ENCODE data around the gene CSNK2B. TPM values are rescaled to one million over a fixed set of nuclear protein-coding genes. Genes with fewer than 3 reads are reported as not detected.

The CSNK2B gene
- total RNA-seq, 2 experiments from 2014 or later = 230 to 245 TPM

- peaks cover 21% of the 10 kb centered on the region for H3K79me2 ChIP-seq (ENCODE audit: insufficient read depth, low read depth, low read length)
- H3K9me2 ChIP-seq (ENCODE audit: insufficient read depth, low read length) = no peaks in the 10 kb centered on the region
- H3K4me3 ChIP-seq (ENCODE audit: low read depth, low read length, poor library complexity, severe bottlenecking) = no peak overlapping the region
- no peak overlapping the region for H3K4me2 ChIP-seq (ENCODE audit: low read length)
- ChIA-PET CTCF (ENCODE audit: unreplicated experiment) (no interaction called here), POLR2A (no interaction called here)
- H3K27ac ChIP-seq (ENCODE audit: low read depth, low read length, poor library complexity, severe bottlenecking) = no peak overlapping the region
- BruUV-seq (replicated peaks) = no TSS peak
- TF ChIP-seq CTCF (conservative IDR thresholded peaks at IDR 0.05; ENCODE audit: low read length) (no peak), EZH2phosphoT487 (IDR thresholded peaks at IDR 0.05; ENCODE audit: borderline replicate concordance, low read depth, low read length) (no peak)
- no peak overlapping the region for H2AFZ ChIP-seq (ENCODE audit: low read length)
- peaks cover 6% of the 10 kb centered on the region; the same call in 1 of the 2 replicates for H4K20me1 ChIP-seq (ENCODE audit: insufficient read depth, low read length)
- H3K4me1 ChIP-seq (ENCODE audit: insufficient read depth, low read length, poor library complexity, severe bottlenecking) = no peaks in the 10 kb centered on the region
- H3K9me3 ChIP-seq (ENCODE audit: low read length) = no peaks in the 10 kb centered on the region
- DNase-seq (ENCODE audit: low spot score) = no peak
- intact Hi-C loops (cut with micrococcal nuclease; ENCODE audit: unreplicated experiment) = no loop called here
- peaks cover 100% of the 10 kb centered on the region for H3K36me3 ChIP-seq (ENCODE audit: insufficient read depth, low read length)
Measured at GRCh38 chr6:31629014-31629413, 36.9 kb upstream of the CSNK2B start.

- no peak overlapping the region for H3K4me3 ChIP-seq (ENCODE audit: low read depth, low read length, poor library complexity, severe bottlenecking)
- no peak overlapping the region for H2AFZ ChIP-seq (ENCODE audit: low read length)
- ChIA-PET CTCF (ENCODE audit: unreplicated experiment) (no interaction called here), POLR2A (interaction anchor here (0.8 kb wide), 1 partner anchor 22 kb away, joined by 3 read pairs; the partner anchor contains the start of gene BAG6)
- intact Hi-C loops (cut with micrococcal nuclease; ENCODE audit: unreplicated experiment) = no loop called here
- H3K9me2 ChIP-seq (ENCODE audit: insufficient read depth, low read length) = no peaks in the 10 kb centered on the region
- peaks cover 14% of the 10 kb centered on the region; the same call in 1 of the 2 replicates for H3K79me2 ChIP-seq (ENCODE audit: insufficient read depth, low read depth, low read length)
- no peak overlapping the region for H3K27ac ChIP-seq (ENCODE audit: low read depth, low read length, poor library complexity, severe bottlenecking)
- no peak for DNase-seq (ENCODE audit: low spot score)
- no peak overlapping the region for H3K4me2 ChIP-seq (ENCODE audit: low read length)
- H3K9me3 ChIP-seq (ENCODE audit: low read length) = no peaks in the 10 kb centered on the region
- no TSS peak for BruUV-seq (replicated peaks)
- H3K4me1 ChIP-seq (ENCODE audit: insufficient read depth, low read length, poor library complexity, severe bottlenecking) = no peaks in the 10 kb centered on the region
- TF ChIP-seq CTCF (conservative IDR thresholded peaks at IDR 0.05; ENCODE audit: low read length) (no peak), EZH2phosphoT487 (IDR thresholded peaks at IDR 0.05; ENCODE audit: borderline replicate concordance, low read depth, low read length) (no peak)
- no peaks in the 10 kb centered on the region; the same call in 1 of the 2 replicates for H4K20me1 ChIP-seq (ENCODE audit: insufficient read depth, low read length)
- peaks cover 100% of the 10 kb centered on the region for H3K36me3 ChIP-seq (ENCODE audit: insufficient read depth, low read length)
Measured at GRCh38 chr6:31630177-31630934, 35.5 kb upstream of the CSNK2B start.

DNA sequence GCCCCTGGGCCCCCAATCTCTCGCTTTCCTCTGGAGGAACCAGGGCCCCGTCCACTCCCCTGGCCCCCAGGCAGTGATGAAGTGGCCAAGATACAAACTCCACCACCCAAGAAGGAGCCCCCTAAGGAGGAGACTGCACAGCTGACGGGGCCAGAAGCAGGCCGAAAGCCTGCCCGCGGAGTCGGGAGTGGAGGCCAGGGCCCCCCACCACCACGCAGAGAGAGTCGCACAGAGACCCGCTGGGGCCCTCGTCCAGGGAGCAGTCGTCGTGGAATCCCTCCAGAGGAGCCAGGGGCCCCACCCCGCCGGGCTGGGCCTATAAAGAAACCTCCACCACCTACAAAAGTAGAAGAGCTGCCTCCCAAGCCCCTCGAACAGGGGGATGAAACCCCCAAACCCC, 34.7 kb upstream of the CSNK2B start:
- intact Hi-C loops (cut with micrococcal nuclease; ENCODE audit: unreplicated experiment) = no loop called here
- H3K27ac ChIP-seq (ENCODE audit: low read depth, low read length, poor library complexity, severe bottlenecking) = no peak overlapping the region
- no peak overlapping the region for H3K4me2 ChIP-seq (ENCODE audit: low read length)
- no peaks in the 10 kb centered on the region for H3K4me1 ChIP-seq (ENCODE audit: insufficient read depth, low read length, poor library complexity, severe bottlenecking)
- no peak for DNase-seq (ENCODE audit: low spot score)
- no peaks in the 10 kb centered on the region for H3K9me2 ChIP-seq (ENCODE audit: insufficient read depth, low read length)
- no peak overlapping the region for H3K4me3 ChIP-seq (ENCODE audit: low read depth, low read length, poor library complexity, severe bottlenecking)
- H3K79me2 ChIP-seq (ENCODE audit: insufficient read depth, low read depth, low read length) = peaks cover 5% of the 10 kb centered on the region; the same call in 1 of the 2 replicates
- ChIA-PET POLR2A (no interaction called here), CTCF (ENCODE audit: unreplicated experiment) (no interaction called here)
- TF ChIP-seq CTCF (conservative IDR thresholded peaks at IDR 0.05; ENCODE audit: low read length) (no peak), EZH2phosphoT487 (IDR thresholded peaks at IDR 0.05; ENCODE audit: borderline replicate concordance, low read depth, low read length) (no peak)
- H3K36me3 ChIP-seq (ENCODE audit: insufficient read depth, low read length) = peaks cover 100% of the 10 kb centered on the region
- no peaks in the 10 kb centered on the region; the same call in 1 of the 2 replicates for H4K20me1 ChIP-seq (ENCODE audit: insufficient read depth, low read length)
- BruUV-seq (replicated peaks) = no TSS peak
- no peak overlapping the region for H2AFZ ChIP-seq (ENCODE audit: low read length)
- no peaks in the 10 kb centered on the region for H3K9me3 ChIP-seq (ENCODE audit: low read length)
